Activated CD4-positive, alpha-beta T cell treated with anti-CD3 and anti-CD28 coated beads, Interleukin-2, amount 50 U/mL, for 16 hours (primary cell): ENCODE measurements around the gene RAD18.

Source experiments
- DNase-seq: peaks from one replicate; pipeline ENCODE4 v3.0.0-alpha.2; 2020

RAD18 gene

GRCh38 chr3:8863891-8864290 lies 99.4 kb downstream of the RAD18 start:
- no peak for DNase-seq

- no peak for DNase-seq
These were observed 105.4 kb downstream of the RAD18 start for GRCh38 chr3:8857720-8858367.

- DNase-seq: no peak
These were observed 106.6 kb downstream of the RAD18 start for GRCh38 chr3:8856721-8857120.

- no peak for DNase-seq
These were observed 107.2 kb downstream of the RAD18 start for GRCh38 chr3:8856071-8856470.

GRCh38 chr3:8854656-8855055 lies 108.6 kb downstream of the RAD18 start:
- no peak for DNase-seq

GRCh38 chr3:8853081-8853480 lies 110.2 kb downstream of the RAD18 start:
- no peak for DNase-seq

- no peak for DNase-seq
These were observed 110.8 kb downstream of the RAD18 start for GRCh38 chr3:8852511-8852910.

GRCh38 chr3:8851703-8852102 lies 111.6 kb downstream of the RAD18 start:
- DNase-seq: no peak

- DNase-seq: no peak
These were observed 114.6 kb downstream of the RAD18 start for GRCh38 chr3:8848696-8849131.

- no peak for DNase-seq
These were observed 116.0 kb downstream of the RAD18 start for GRCh38 chr3:8847317-8847716.

GRCh38 chr3:8846176-8846575 lies 117.1 kb downstream of the RAD18 start:
- no peak for DNase-seq

GRCh38 chr3:8845641-8846040 lies 117.6 kb downstream of the RAD18 start:
- DNase-seq: no peak

- DNase-seq: no peak
These were observed 119.9 kb downstream of the RAD18 start for GRCh38 chr3:8843347-8843746.

GRCh38 chr3:8842293-8842692 lies 121.0 kb downstream of the RAD18 start:
- no peak for DNase-seq

- DNase-seq: no peak
These were observed 121.8 kb downstream of the RAD18 start for GRCh38 chr3:8841472-8841871.

- no peak for DNase-seq
These were observed 122.7 kb downstream of the RAD18 start for GRCh38 chr3:8840556-8840955.

- DNase-seq: no peak
These were observed 123.5 kb downstream of the RAD18 start for GRCh38 chr3:8839607-8840325.

GRCh38 chr3:8838765-8839423 lies 124.4 kb downstream of the RAD18 start:
- DNase-seq: no peak

- DNase-seq: no peak
These were observed 125.0 kb downstream of the RAD18 start for GRCh38 chr3:8838234-8838633.

GRCh38 chr3:8837162-8837561 lies 126.1 kb downstream of the RAD18 start:
- no peak for DNase-seq

GRCh38 chr3:8836096-8836495 lies 127.2 kb downstream of the RAD18 start:
- DNase-seq: no peak

- no peak for DNase-seq
These were observed 127.9 kb downstream of the RAD18 start for GRCh38 chr3:8835385-8835784.

- no peak for DNase-seq
These were observed 128.3 kb downstream of the RAD18 start for GRCh38 chr3:8834974-8835373.

- DNase-seq: no peak
These were observed 135.6 kb downstream of the RAD18 start for GRCh38 chr3:8827641-8828040.
